DOHH2 (cell line): ENCODE results near the gene ARHGAP35.

Experiments used
- H3F3A ChIP-seq: fragments of 200-600 bp; sonication (generic), shearing (Covaris generic); 2 replicates; pipeline ENCODE4 v1.6.0; 2016; ENCODE audit warnings: antibody characterized with exemption, mild to moderate bottlenecking; ENCODE audit not compliant: control insufficient read depth, insufficient read depth
- H3K27ac ChIP-seq: fragments of 200-600 bp; sonication (generic); 2 replicates; pipeline ENCODE4 v1.5.1; 2014; ENCODE audit warnings: low read depth, mild to moderate bottlenecking, low read length, moderate library complexity
- H3K27me3 ChIP-seq: fragments of 200-600 bp; sonication (generic); 2 replicates; pipeline ENCODE4 v1.6.1; 2014; ENCODE audit warnings: mild to moderate bottlenecking, low read length, mixed read lengths; ENCODE audit not compliant: control insufficient read depth
- H3K36me3 ChIP-seq: fragments of 200-600 bp; sonication (generic); 2 replicates; pipeline ENCODE4 v1.6.1; 2014; ENCODE audit warnings: mild to moderate bottlenecking, low read length, moderate library complexity, mixed read lengths; ENCODE audit not compliant: control insufficient read depth
- H3K4me1 ChIP-seq: fragments of 200-600 bp; sonication (generic); 2 replicates; pipeline ENCODE4 v1.6.1; 2014; ENCODE audit warnings: mild to moderate bottlenecking, low read length, mixed read lengths; ENCODE audit not compliant: control insufficient read depth
- H3K4me2 ChIP-seq: fragments of 200-600 bp; sonication (generic); 2 replicates; pipeline ENCODE4 v1.6.0; 2014; ENCODE audit warnings: mild to moderate bottlenecking, low read length, moderate library complexity
- H3K4me3 ChIP-seq: fragments of 200-600 bp; sonication (generic); 2 replicates; pipeline ENCODE4 v1.5.1; 2014; ENCODE audit warnings: mild to moderate bottlenecking, low read length, mixed read lengths
- H3K79me2 ChIP-seq: fragments of 200-600 bp; sonication (generic); 2 replicates; pipeline ENCODE4 v1.6.1; 2014; ENCODE audit warnings: mild to moderate bottlenecking, low read length, mixed read lengths; ENCODE audit not compliant: control insufficient read depth
- H3K9me2 ChIP-seq: fragments of 200-600 bp; sonication (generic); replicated peaks from 2 replicates; pipeline ENCODE4 v1.6.1; 2014; ENCODE audit warnings: mild to moderate bottlenecking, low read length, mixed read lengths; ENCODE audit not compliant: control insufficient read depth
- H3K9me3 ChIP-seq: fragments of 200-600 bp; sonication (generic); 2 replicates; pipeline ENCODE4 v1.6.1; 2014; ENCODE audit warnings: antibody characterized with exemption, low read length, mixed read lengths; ENCODE audit not compliant: control insufficient read depth, insufficient read depth
- H4K20me1 ChIP-seq: fragments of 200-600 bp; sonication (generic); 2 replicates; pipeline ENCODE4 v1.6.0; 2014; ENCODE audit warnings: low read depth, mild to moderate bottlenecking, antibody characterized with exemption, low read length, moderate library complexity; ENCODE audit not compliant: control insufficient read depth, insufficient read depth
- CTCF ChIP-seq: fragments of 200-600 bp; sonication (generic); IDR thresholded peaks from one replicate; pipeline ENCODE4 v1.5.1; 2014; ENCODE audit warnings: antibody characterized with exemption, mild to moderate bottlenecking, low read depth, low read length; ENCODE audit not compliant: poor library complexity, severe bottlenecking
- EZH2phosphoT487 ChIP-seq: fragments of 200-600 bp; sonication (generic); IDR thresholded peaks from 2 replicates; pipeline ENCODE4 v1.6.1; 2017; ENCODE audit warnings: borderline replicate concordance, mild to moderate bottlenecking, antibody characterized with exemption, low read length, moderate library complexity, mixed read lengths

The ARHGAP35 gene

DNA sequence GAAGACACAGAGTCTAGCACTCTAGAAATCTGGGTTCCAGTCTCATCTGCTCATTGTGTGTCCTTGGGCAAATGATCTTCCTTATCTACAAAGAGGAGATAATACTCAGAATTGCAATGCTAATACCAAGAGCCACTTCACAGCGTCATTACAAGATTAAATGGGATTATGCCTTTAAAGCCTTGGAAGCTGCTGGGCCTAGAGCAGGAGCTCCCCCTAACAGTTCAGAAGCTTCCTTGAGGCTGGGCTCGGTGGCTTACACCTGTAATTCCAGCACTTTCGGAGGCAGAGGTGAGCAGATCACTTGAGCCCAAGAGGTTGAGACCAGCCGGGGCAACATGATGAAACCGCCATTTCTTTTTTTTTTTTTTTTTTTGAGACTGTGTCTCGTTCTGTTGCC, 37.7 kb upstream of the ARHGAP35 start:
- H3K27ac ChIP-seq, result no peak overlapping the region
- H3K79me2 ChIP-seq, result no peaks in the 10 kb centered on the region
- H3K9me2 ChIP-seq, result no peaks in the 10 kb centered on the region
- H3K4me3 ChIP-seq, result no peak overlapping the region
- no peak overlapping the region for H3K4me2 ChIP-seq
- peaks cover 4% of the 10 kb centered on the region; the same call in 1 of the 2 replicates for H3F3A ChIP-seq
- TF ChIP-seq CTCF (no peak), EZH2phosphoT487 (no peak)
- H4K20me1 ChIP-seq, result no peaks in the 10 kb centered on the region
- no peaks in the 10 kb centered on the region for H3K27me3 ChIP-seq
- no peaks in the 10 kb centered on the region for H3K9me3 ChIP-seq
- H3K4me1 ChIP-seq, result peaks cover 48% of the 10 kb centered on the region
- H3K36me3 ChIP-seq, result no peaks in the 10 kb centered on the region

GRCh38 chr19:46824890-46825730, 35.7 kb upstream of the ARHGAP35 start:
- Histone ChIP-seq H3K36me3 (no peaks in the 10 kb centered on the region), H3K9me2 (no peaks in the 10 kb centered on the region), H3K79me2 (no peaks in the 10 kb centered on the region), H3K4me1 (peaks cover 48% of the 10 kb centered on the region), H4K20me1 (no peaks in the 10 kb centered on the region), H3K9me3 (no peaks in the 10 kb centered on the region), H3F3A (peaks cover 4% of the 10 kb centered on the region; the same call in 1 of the 2 replicates), H3K27ac (peak overlapping the region; percentile 45), H3K4me3 (peak overlapping the region; percentile 52), H3K4me2 (peak overlapping the region; percentile 60), H3K27me3 (no peaks in the 10 kb centered on the region)
- TF ChIP-seq CTCF (peak; percentile 11), EZH2phosphoT487 (no peak)

GRCh38 chr19:46825731-46826055, 35.1 kb upstream of the ARHGAP35 start:
- Histone ChIP-seq H3K4me1 (peaks cover 46% of the 10 kb centered on the region), H3K27ac (no peak overlapping the region), H3K9me2 (no peaks in the 10 kb centered on the region), H3K36me3 (no peaks in the 10 kb centered on the region), H3K4me3 (peak overlapping the region; percentile 52), H3K4me2 (peak overlapping the region; percentile 60), H3K27me3 (no peaks in the 10 kb centered on the region), H4K20me1 (no peaks in the 10 kb centered on the region), H3K9me3 (no peaks in the 10 kb centered on the region), H3K79me2 (no peaks in the 10 kb centered on the region), H3F3A (peaks cover 3% of the 10 kb centered on the region; the same call in 1 of the 2 replicates)
- no peak for TF ChIP-seq CTCF
